ENCODE measurements around the gene SLC25A39.
"Not testable (repeated sequence)": the region's sequence is repeated elsewhere in the genome, so short reads cannot be mapped to it uniquely, and the experiment has no call there.

Gene SLC25A39

DNA sequence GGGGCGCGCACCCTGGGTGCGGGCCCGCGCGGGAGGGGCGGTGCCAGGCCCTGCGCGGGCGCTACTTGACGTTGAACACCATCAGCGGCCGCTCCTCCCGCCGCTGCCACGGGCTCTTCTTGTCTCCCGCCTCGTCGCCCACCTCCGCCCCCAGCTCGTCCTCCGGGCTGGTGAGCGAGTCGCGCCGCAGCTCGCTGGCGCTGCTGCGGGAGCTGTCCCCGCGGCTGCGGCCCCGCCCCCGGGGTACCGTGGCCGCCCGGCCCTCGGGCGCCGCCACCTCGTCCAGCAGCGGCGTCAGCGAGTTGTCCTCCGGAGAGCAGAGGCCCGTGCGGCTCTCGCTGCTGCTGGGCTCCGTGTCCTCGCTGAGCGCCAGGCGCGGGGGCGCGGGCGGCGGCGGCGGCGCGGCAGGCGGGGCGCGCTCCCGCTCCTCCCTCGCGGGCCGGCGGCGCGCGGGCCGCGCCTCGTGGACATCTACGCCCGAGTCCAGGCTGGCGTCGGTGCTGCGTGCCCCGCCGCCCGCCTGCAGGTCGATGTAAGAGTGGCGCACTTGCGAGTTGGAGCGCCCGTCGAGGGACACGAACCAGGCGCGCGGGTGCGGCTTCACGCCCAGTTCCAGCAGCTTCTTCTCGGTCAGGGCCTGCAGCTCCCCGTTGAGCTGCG lies 29.2 kb upstream of the SLC25A39 start:
- DNase-seq: no peak

DNA sequence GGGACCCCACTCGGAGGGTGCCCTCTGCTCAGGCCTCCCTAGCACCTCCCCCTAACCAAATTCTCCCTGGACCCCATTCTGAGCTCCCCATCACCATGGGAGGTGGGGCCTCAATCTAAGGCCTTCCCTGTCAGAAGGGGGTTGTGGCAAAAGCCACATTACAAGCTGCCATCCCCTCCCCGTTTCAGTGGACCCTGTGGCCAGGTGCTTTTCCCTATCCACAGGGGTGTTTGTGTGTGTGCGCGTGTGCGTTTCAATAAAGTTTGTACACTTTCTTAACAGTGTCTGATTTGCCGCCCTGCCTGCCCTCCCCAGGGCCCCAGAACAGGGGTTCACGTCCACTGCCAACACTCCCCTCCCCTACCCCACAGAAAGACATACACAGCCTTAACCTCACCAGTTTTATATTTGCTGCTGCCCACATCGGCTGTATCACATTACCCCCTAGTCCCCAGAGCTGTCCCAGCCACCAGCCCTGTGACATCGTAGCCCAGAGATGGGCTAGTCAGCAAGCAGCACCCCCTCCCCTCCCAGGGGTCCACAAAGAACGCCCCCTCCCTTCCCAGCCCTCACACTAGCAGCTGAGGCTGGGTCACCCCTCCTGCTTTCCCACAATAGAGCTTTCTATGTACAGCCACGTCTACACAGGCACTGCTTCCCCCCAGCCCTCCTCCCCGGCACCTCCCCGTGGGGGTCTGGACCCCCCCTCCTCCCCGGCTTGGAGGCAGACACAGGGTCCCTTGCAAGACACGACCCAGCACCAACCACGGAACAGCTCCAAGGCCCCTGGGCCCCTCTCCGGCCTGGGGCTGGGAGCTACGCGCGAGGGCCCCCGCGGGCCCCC lies 28.4 kb upstream of the SLC25A39 start:
- no peak for DNase-seq

GRCh38 chr17:44351961-44352827 lies 27.6 kb upstream of the SLC25A39 start:
- no peak for DNase-seq

GRCh38 chr17:44351464-44351863 lies 26.8 kb upstream of the SLC25A39 start:
- no peak for DNase-seq

DNA sequence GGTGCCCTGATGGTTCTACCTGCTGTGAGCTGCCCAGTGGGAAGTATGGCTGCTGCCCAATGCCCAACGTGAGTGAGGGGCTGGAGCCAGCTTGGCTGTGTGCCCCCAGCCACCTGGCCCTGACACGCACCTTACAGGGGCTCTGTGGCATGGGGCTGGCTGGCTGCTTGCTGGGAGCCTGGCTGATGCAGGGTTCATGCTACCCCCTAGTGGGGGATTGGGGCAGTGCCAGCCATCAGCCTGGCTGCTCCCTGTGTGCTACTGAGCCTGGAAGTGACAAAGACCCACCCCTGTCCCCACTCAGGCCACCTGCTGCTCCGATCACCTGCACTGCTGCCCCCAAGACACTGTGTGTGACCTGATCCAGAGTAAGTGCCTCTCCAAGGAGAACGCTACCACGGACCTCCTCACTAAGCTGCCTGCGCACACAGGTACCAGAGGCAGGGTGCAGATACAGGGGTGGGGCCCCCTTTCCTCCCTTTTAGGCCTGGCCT lies 26.2 kb upstream of the SLC25A39 start:
- DNase-seq: no peak

DNA sequence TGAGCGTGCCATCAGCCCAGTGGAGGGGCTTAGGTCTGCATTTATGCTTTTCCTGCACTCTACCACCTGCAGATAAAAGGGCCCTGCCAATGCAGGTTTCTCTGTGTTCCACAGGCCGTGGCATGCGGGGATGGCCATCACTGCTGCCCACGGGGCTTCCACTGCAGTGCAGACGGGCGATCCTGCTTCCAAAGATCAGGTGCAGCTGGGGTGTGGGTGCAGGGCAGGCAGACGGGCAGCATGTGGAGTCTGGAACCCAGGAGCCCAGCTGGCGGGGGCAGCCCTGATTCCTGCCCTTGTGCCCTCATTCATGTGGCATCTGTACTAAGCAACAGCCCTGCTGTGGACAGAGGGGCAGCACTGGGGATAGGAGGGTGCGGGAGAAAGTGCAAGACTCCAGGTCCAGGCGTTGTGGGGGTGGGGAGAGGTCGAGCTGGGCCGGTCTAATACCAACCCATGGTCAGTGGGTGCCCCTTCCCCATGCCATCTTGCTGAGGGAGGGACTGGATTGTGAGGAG lies 25.0 kb upstream of the SLC25A39 start:
- DNase-seq: no peak

DNA sequence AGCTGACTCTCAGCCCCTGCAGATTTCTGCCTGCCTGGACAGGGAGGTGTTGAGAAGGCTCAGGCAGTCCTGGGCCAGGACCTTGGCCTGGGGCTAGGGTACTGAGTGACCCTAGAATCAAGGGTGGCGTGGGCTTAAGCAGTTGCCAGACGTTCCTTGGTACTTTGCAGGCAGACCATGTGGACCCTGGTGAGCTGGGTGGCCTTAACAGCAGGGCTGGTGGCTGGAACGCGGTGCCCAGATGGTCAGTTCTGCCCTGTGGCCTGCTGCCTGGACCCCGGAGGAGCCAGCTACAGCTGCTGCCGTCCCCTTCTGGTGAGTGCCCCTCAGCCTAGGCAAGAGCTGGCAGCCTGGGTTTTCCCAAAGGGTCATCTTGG lies 24.4 kb upstream of the SLC25A39 start:
- DNase-seq: no peak

- DNase-seq: no peak
Measured at GRCh38 chr17:44348234-44348987, 23.8 kb upstream of the SLC25A39 start.

GRCh38 chr17:44347206-44348055 lies 22.8 kb upstream of the SLC25A39 start:
- DNase-seq: not testable (repeated sequence)

DNA sequence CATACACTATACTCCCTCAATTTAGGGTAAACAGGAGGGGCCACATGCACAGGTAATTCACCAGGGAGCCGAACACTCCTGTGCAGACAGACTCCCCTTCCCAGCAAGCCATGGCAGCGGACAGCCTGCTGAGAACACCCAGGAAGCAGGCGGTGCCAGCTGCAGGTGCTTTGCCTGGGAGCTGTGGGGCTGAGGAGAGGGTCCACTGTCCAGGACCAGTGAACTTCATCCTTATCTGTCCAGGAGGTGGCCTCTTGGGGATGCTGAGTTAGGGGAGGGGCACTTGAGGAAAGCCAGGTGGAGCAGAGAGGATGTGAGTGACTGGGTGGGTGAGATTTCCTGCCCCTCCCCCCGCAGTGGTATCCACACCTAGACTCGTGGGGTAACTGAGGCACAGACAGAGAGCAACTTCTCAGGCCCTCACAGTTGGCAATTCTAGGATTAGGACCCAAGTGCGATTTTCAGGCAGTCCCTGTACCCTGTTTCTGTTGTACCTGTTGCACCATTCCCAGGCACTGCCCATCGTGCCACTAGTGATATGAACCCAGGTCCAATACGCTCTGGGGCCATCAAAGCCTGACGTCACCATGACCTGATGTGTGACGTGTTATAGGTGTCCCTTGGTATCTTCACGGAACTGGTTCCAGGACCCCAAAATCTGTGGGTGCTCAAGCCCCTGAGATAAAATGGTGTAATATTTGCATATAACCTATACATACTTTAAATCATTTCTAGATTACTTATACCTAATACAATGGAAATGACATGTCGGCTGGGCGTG lies 21.6 kb upstream of the SLC25A39 start:
- DNase-seq: no peak

- peak; percentile 59 for DNase-seq
Measured at GRCh38 chr17:44345454-44346026, 20.9 kb upstream of the SLC25A39 start.

DNA sequence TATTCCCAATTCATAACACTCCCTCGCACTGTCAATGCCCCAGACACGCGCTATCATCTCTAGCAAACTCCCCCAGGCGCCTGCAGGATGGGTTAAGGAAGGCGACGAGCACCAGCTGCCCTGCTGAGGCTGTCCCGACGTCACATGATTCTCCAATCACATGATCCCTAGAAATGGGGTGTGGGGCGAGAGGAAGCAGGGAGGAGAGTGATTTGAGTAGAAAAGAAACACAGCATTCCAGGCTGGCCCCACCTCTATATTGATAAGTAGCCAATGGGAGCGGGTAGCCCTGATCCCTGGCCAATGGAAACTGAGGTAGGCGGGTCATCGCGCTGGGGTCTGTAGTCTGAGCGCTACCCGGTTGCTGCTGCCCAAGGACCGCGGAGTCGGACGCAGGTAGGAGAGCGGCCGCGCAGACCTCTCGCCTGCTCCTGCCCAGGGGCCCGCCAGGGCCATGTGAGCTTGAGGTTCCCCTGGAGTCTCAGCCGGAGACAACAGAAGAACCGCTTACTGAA lies 20.4 kb upstream of the SLC25A39 start, which contains the start of gene GRN:
GRN (plus strand) TSS at position 364 of the 515 bp plus-strand sequence. CDS start 3,863 bp downstream, outside the sequence.
- peak; percentile 99 for DNase-seq

DNA sequence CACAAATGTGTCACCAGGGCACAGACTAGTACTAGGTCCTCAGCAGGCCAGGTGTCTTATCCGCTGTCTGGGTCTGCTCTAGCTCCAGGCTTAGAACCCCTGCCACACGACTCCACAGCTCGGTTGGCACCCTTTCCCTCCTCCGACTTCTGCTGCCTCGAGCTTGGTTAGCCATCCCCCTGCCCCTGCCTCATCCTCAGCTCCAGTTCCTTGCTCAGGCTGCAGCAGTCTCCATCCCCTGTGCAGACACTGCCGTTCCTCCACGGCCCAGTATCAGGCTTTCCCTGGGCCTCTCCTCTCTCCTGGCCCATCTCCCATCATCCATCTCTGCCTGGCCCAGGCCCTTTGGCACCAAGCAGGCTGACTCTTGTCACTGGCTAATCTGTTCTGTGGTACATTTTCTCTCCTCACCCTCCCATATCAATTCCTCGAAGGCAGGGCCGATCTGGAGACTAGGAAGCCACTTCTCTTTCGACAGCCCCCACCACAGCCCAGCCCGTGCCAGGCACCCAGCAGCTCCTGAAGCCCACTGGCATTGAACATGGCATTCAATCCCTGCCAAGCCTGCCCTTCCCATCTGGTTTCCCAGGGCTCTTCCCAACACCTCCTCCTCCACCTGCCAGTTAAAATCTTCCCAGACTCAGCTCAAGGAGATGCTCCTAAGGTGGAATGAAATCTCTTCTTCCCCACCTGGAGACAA lies 19.0 kb upstream of the SLC25A39 start:
- DNase-seq: no peak

DNA sequence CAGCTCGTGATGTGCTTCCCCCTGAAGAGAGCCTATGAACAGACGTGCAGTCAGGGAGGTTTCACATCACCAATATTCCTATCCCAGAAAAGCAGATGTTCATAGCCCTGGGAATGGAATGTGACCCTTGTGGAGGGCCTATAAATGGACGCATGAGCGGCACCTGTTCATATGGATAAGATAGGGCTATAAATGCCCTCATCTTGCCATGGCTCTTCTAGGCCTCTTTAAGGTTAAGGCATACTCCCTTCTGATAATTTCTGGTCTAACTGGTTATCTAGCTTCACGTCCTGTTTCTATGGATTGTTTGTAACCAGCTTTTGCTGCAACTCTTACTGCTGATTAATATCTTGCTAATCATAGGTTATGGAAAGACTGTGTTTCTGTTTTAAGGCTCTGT lies 15.9 kb upstream of the SLC25A39 start:
- DNase-seq: not testable (repeated sequence)

DNA sequence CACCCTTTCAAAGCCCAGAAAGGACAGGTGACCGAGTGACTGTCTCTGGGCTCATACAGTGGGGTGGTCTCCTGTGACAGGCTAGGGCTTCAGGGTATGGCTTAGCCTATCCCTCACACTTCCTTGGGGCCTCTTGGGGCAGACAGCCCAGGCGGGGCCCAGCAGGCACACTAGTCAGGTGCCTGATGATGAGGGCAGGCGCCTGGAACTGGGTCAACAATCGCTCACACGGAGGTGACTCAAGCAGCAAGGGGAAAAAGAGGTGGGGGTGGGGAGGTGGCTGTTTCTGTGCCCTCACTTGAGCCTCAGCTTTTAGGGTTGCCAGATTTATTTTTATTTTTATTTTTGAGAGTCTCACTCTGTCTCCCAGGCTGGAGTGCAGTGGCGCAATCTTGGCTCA lies 14.1 kb upstream of the SLC25A39 start:
- DNase-seq: no peak

GRCh38 chr17:44335968-44336367 lies 11.3 kb upstream of the SLC25A39 start:
- DNase-seq: no peak

GRCh38 chr17:44335564-44335963 lies 10.9 kb upstream of the SLC25A39 start:
- no peak for DNase-seq

GRCh38 chr17:44334727-44335126 lies 10.1 kb upstream of the SLC25A39 start:
- no peak for DNase-seq

- DNase-seq: no peak
Measured at GRCh38 chr17:44334315-44334714, 9.7 kb upstream of the SLC25A39 start.
